Natural killer cell (primary cell): ENCODE results near the gene CABYR. TPM values are rescaled to one million over a fixed set of nuclear protein-coding genes. Genes with fewer than 3 reads are reported as not detected.

Source experiments
- ATAC-seq, 3 donors: fragments of 150-1000 bp in 2 of 3; fragments of 200-7000 bp in 1 of 3; cut with Tn5 transposase; 1 replicate in 1 of 3; 2 replicates in 2 of 3; pipeline ENCODE4 v1.10.0; 2021; ENCODE audit warnings: mild to moderate bottlenecking in 2 of 3, moderate library complexity in 2 of 3
- DNase-seq, 2 donors: peaks; one replicate each; pipeline versions ENCODE4 v3.0.0 to v3.0.0-alpha.2; 2013 to 2021; ENCODE audit warnings: mixed read lengths in 1 of 2
- H3K27ac ChIP-seq: one replicate; pipeline ENCODE4 v1.5.1; 2013; ENCODE audit warnings: mild to moderate bottlenecking, low read length
- H3K27me3 ChIP-seq: one replicate; pipeline ENCODE4 v1.6.1; 2013; ENCODE audit warnings: low read length; ENCODE audit not compliant: control insufficient read depth, insufficient read depth
- H3K36me3 ChIP-seq: one replicate; pipeline ENCODE4 v1.6.1; 2013; ENCODE audit warnings: low read length; ENCODE audit not compliant: control insufficient read depth, insufficient read depth
- H3K4me1 ChIP-seq: one replicate; pipeline ENCODE4 v1.6.1; 2013; ENCODE audit warnings: low read length; ENCODE audit not compliant: control insufficient read depth, insufficient read depth
- H3K4me3 ChIP-seq: one replicate; pipeline ENCODE4 v1.5.1; 2013; ENCODE audit warnings: low read length
- H3K9me3 ChIP-seq: one replicate; pipeline ENCODE4 v1.6.1; 2013; ENCODE audit warnings: low read length; ENCODE audit not compliant: control insufficient read depth, insufficient read depth
- H3K27ac Mint-ChIP-seq, 2 donors: one replicate each; pipeline ENCODE4 v1.8.0; 2022; ENCODE audit warnings: mild to moderate bottlenecking in 2 of 2, mixed read lengths in 2 of 2, moderate library complexity in 1 of 2
- H3K27me3 Mint-ChIP-seq, 2 donors: one replicate each; pipeline ENCODE4 v1.8.0; 2022; ENCODE audit warnings: low read depth in 2 of 2, mixed read lengths in 2 of 2
- H3K36me3 Mint-ChIP-seq: one replicate; pipeline ENCODE4 v1.8.0; 2022; ENCODE audit warnings: mixed read lengths
- H3K4me1 Mint-ChIP-seq, 2 donors: one replicate each; pipeline ENCODE4 v1.8.0; 2022; ENCODE audit warnings: mixed read lengths in 2 of 2
- H3K4me3 Mint-ChIP-seq: one replicate; pipeline ENCODE4 v1.8.0; 2022; ENCODE audit warnings: mild to moderate bottlenecking, moderate library complexity, mixed read lengths
- H3K9me3 Mint-ChIP-seq, 2 donors: one replicate each; pipeline ENCODE4 v1.8.0; 2022; ENCODE audit warnings: mixed read lengths in 2 of 2
- WGBS: methylation state at CpG from one replicate; pipeline ENCODE4 v1.1.7; 2013; ENCODE audit warnings: missing lambda C conversion rate; ENCODE audit not compliant: insufficient coverage; 5-methylcytosine and 5-hydroxymethylcytosine counted together
- intact Hi-C: fragments of 100-400 bp; cut with micrococcal nuclease; formaldehyde crosslinking; loops from one replicate; pipeline ENCODE4 v1.14.2; 2022
- total RNA-seq, 4 donors: library from RNA; stranded (reverse); fragments of 120-200 nt in 1 of 4; gene quantifications; one replicate each; pipeline versions ENCODE4 v1.2.3 to v1.2.4, GENCODE V29; 2013 to 2022
- TF ChIP-seq, protein P1 (sequence below): fragments of 200-600 bp; IDR thresholded peaks from one replicate; pipeline ENCODE4 v1.8.0; 2022; ENCODE audit warnings: antibody characterized with exemption

CABYR gene
- total RNA-seq, 3 donors from 2014 or later (not counting 1 experiment from before 2014, with no cell fraction given): 0.75 to 0.94 TPM; not detected in 1

DNA sequence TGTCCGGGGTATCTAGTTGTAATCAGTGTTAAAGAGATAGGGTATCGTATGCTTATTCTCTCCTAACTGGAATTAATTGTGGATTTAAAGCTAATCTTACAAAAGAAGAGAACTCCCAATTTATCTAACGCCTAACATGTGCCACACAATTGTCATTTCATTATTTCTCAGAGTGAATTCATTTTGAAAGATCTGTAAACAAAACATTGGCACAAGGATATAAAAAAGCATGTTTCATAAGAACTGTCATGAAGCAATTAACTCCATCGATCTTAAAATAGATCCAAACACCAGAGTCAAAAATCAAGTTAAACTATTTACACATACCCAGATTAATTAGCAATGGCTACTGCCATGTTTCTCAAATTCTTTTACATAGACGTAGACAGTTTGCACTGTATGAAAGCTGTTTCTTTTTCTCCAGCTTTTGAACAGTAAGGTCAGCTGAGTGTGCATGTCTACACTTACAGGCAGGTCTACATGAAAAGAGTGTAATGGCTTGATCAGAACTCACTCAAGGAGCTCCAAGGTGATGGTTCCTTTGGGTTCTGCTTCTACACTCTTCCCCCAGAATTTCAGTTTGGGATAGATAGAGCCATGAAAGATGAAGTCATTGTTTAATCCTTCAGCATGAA is 38.8 kb downstream of the CABYR start:
- H3K36me3 Mint-ChIP-seq: no peaks in the 10 kb centered on the region
- intact Hi-C loops: loop anchor here (5.0 kb wide), 1 partner anchor 315 kb away; no protein-coding TSS in a partner anchor
- Histone ChIP-seq H3K27ac (peak overlapping the region; percentile 30), H3K4me1 (no peaks in the 10 kb centered on the region), H3K27me3 (no peaks in the 10 kb centered on the region), H3K4me3 (no peak overlapping the region), H3K36me3 (no peaks in the 10 kb centered on the region), H3K9me3 (no peaks in the 10 kb centered on the region)
- H3K27ac Mint-ChIP-seq: no peak overlapping the region
- ATAC-seq (no peak), DNase-seq (no peak)
- peaks cover 6 to 12% of the 10 kb centered on the region in 2 donors for H3K27me3 Mint-ChIP-seq
- H3K4me3 Mint-ChIP-seq: no peak overlapping the region
- WGBS: 91% methylated on average over 4 of the region's 5 CpGs
- TF ChIP-seq, protein P1, sequence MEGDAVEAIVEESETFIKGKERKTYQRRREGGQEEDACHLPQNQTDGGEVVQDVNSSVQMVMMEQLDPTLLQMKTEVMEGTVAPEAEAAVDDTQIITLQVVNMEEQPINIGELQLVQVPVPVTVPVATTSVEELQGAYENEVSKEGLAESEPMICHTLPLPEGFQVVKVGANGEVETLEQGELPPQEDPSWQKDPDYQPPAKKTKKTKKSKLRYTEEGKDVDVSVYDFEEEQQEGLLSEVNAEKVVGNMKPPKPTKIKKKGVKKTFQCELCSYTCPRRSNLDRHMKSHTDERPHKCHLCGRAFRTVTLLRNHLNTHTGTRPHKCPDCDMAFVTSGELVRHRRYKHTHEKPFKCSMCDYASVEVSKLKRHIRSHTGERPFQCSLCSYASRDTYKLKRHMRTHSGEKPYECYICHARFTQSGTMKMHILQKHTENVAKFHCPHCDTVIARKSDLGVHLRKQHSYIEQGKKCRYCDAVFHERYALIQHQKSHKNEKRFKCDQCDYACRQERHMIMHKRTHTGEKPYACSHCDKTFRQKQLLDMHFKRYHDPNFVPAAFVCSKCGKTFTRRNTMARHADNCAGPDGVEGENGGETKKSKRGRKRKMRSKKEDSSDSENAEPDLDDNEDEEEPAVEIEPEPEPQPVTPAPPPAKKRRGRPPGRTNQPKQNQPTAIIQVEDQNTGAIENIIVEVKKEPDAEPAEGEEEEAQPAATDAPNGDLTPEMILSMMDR: no peak
- no peaks in the 10 kb centered on the region for H3K9me3 Mint-ChIP-seq
- H3K4me1 Mint-ChIP-seq: no peaks in the 10 kb centered on the region

DNA sequence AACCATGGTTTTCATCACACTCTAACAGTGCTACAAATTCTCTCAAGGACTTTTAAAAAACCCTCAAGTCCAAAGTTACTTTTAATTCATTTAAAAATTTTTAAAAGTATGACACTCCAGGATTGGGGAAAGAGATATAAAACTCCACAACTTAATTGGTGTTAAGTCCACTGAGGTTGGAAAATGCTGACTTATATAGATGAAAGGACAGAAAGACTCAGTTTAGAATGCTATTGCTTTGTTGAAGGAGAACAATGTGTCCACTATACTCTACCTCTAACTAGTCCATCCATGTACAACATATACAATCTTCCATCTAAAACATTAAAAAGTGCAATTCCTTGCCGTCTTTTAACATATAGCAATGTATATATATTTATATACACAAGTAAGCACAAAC is 41.2 kb downstream of the CABYR start:
- no peak overlapping the region for H3K27ac Mint-ChIP-seq
- Histone ChIP-seq H3K4me1 (no peaks in the 10 kb centered on the region), H3K27me3 (no peaks in the 10 kb centered on the region), H3K27ac (no peak overlapping the region), H3K36me3 (no peaks in the 10 kb centered on the region), H3K9me3 (no peaks in the 10 kb centered on the region), H3K4me3 (no peak overlapping the region)
- no peak for DNase-seq
- no peak for ATAC-seq
- intact Hi-C loops: no loop called here
- WGBS: no CpG with 5 or more reads among the region's 1 CpG
- peaks cover 6 to 12% of the 10 kb centered on the region in 2 donors for H3K27me3 Mint-ChIP-seq
- TF ChIP-seq, protein P1: no peak
- H3K36me3 Mint-ChIP-seq: no peaks in the 10 kb centered on the region
- H3K4me1 Mint-ChIP-seq: no peaks in the 10 kb centered on the region
- no peaks in the 10 kb centered on the region for H3K9me3 Mint-ChIP-seq
- H3K4me3 Mint-ChIP-seq: no peak overlapping the region

DNA sequence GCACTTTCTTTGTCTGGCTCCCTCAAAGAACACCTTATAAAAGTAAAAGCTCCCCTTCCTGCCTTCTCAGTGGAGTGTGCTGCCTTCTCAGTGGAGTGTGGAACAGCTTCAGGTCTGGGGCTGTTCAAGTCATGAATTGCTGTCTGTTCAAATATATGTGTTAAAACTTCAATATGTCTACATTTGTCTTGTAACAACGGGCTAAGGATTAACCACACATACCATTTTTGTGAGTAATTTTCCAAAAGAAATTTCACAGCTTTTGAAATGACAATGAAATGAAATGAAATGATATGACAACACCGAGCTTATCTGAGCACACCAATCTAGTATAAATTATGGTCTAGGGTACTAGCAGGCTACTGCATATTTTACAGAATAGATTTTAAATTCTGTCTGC is 42.9 kb downstream of the CABYR start:
- TF ChIP-seq, protein P1: no peak
- H3K4me1 ChIP-seq: no peaks in the 10 kb centered on the region
- 83% methylated on average over 2 of the region's 2 CpGs for WGBS
- H3K27me3 ChIP-seq: no peaks in the 10 kb centered on the region
- Mint-ChIP-seq H3K27ac (no peak overlapping the region), H3K4me3 (no peak overlapping the region), H3K36me3 (no peaks in the 10 kb centered on the region), H3K9me3 (no peaks in the 10 kb centered on the region), H3K4me1 (no peaks in the 10 kb centered on the region), H3K27me3 (peaks cover 6 to 10% of the 10 kb centered on the region in 2 donors)
- DNase-seq: no peak
- H3K4me3 ChIP-seq: no peak overlapping the region
- intact Hi-C loops: no loop called here
- ATAC-seq: no peak
- H3K27ac ChIP-seq: no peak overlapping the region
- H3K9me3 ChIP-seq: no peaks in the 10 kb centered on the region
- H3K36me3 ChIP-seq: no peaks in the 10 kb centered on the region

DNA sequence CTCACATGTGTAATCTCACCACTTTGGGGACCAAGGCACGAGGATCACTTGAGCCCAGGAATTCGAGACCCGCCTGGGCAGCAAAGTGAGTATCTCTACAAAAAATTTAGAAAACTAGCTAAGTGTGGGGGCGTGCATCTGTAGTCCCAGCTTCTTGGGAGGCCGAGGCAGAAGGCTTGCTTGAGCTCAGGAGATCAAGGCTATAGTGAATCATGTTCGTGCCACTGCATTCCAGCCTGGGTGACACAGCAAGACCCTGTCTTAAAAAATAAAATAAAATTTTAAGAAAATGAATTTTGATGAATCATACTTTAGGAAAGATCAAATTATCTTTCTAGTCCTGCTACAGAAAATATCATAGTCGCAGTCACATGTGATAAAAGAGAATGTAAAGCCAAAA is 46.9 kb downstream of the CABYR start:
- no peaks in the 10 kb centered on the region for H3K4me1 ChIP-seq
- no peaks in the 10 kb centered on the region for H3K27me3 ChIP-seq
- peaks cover 18 to 27% of the 10 kb centered on the region in 2 donors for H3K27me3 Mint-ChIP-seq
- no peak overlapping the region for H3K4me3 Mint-ChIP-seq
- H3K4me1 Mint-ChIP-seq: no peaks in the 10 kb centered on the region
- H3K9me3 ChIP-seq: no peaks in the 10 kb centered on the region
- no peak for DNase-seq
- H3K9me3 Mint-ChIP-seq: no peaks in the 10 kb centered on the region
- TF ChIP-seq, protein P1: no peak
- WGBS: 89% methylated on average over 6 of the region's 7 CpGs
- no peaks in the 10 kb centered on the region for H3K36me3 Mint-ChIP-seq
- no peaks in the 10 kb centered on the region for H3K36me3 ChIP-seq
- no peak overlapping the region for H3K27ac Mint-ChIP-seq
- no peak overlapping the region for H3K27ac ChIP-seq
- ATAC-seq: no peak
- H3K4me3 ChIP-seq: no peak overlapping the region
- intact Hi-C loops: no loop called here
